Fibroblast of lung (primary cell): Measurements from ENCODE around the gene TACC2.

Experiments used
- EZH2 ChIP-seq: IDR thresholded peaks from 2 replicates; pipeline ENCODE4 v1.5.1; 2012; ENCODE audit warnings: low read length, control low read depth, mild to moderate bottlenecking; ENCODE audit errors: missing control alignments
- TF ChIP-seq, protein P1 (sequence below), 2 donors: IDR thresholded peaks in 1 of 2; conservative IDR thresholded peaks in 1 of 2; 1 replicate in 1 of 2; 2 replicates in 1 of 2; pipeline ENCODE4 v1.5.1; 2011 to 2012; ENCODE audit warnings: low read length in 2 of 2, control low read depth in 1 of 2, inconsistent platforms in 1 of 2, low read depth in 1 of 2, mild to moderate bottlenecking in 1 of 2

DNA sequence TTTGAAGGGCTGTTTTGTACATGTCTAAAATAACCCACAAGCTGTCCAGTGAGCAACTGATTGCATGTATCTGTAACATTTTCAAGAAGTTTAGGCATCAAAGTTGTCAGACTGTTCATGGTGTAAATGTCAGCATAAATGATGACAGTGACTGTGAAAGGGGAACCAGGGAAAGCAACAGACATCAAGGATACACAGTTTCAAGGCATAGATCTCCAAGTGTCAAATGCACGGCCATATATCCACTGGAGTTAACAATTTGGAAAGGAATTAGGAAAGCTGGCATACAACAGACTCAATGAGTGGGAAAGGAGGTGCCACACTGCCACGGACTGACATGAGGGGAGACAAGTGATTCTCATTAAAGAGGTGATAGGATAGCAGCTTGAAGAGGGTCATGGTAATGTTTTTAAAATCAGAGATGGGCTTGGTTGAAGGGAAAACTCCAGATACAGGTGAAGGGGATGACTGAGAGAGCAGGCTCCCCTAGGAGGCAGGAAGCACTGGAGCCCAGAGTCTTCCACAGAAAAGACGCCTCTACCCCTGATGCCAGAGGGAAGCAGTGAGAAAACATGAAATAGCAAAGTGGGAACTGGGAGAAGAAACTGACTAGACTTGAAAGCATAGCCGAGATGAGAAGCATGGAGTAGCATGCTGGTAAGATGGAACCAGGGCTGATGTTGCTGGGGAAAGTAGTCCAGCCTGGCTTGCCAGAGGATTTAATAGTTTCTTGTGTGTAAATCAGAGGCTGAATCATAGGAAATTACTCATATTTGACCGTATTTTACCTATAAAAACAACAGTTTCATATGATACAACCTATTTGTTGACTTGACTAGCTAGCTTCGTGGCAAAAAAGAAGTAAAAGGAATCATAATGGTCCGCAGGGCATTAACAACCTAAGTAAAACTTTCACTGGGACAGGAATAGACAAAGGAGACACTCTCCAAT lies 32.6 kb upstream of the TACC2 start:
- TF ChIP-seq, protein P1, sequence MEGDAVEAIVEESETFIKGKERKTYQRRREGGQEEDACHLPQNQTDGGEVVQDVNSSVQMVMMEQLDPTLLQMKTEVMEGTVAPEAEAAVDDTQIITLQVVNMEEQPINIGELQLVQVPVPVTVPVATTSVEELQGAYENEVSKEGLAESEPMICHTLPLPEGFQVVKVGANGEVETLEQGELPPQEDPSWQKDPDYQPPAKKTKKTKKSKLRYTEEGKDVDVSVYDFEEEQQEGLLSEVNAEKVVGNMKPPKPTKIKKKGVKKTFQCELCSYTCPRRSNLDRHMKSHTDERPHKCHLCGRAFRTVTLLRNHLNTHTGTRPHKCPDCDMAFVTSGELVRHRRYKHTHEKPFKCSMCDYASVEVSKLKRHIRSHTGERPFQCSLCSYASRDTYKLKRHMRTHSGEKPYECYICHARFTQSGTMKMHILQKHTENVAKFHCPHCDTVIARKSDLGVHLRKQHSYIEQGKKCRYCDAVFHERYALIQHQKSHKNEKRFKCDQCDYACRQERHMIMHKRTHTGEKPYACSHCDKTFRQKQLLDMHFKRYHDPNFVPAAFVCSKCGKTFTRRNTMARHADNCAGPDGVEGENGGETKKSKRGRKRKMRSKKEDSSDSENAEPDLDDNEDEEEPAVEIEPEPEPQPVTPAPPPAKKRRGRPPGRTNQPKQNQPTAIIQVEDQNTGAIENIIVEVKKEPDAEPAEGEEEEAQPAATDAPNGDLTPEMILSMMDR (conservative IDR thresholded peaks at IDR 0.05 in 1 of 2, IDR thresholded peaks at IDR 0.05 in 1 of 2; ENCODE audit: low read depth in 1 of 2, low read length in 2 of 2), result no peak
- no peak for TF ChIP-seq EZH2
